HepG2 (cell line): ENCODE data around the gene BPIFB4. TPM values are rescaled to one million over a fixed set of nuclear protein-coding genes. Genes with fewer than 3 reads are reported as not detected.

ENCODE experiments used
- CCDC6 ChIP-seq: sonication (generic); formaldehyde crosslinking; IDR thresholded peaks from 2 replicates; pipeline ENCODE4 v1.8.1; 2022; ENCODE audit warnings: mild to moderate bottlenecking, missing genetic modification reagents, moderate library complexity
- CSRNP1 ChIP-seq: sonication (generic); formaldehyde crosslinking; IDR thresholded peaks from 2 replicates; pipeline ENCODE4 v1.8.1; 2023; ENCODE audit warnings: mild to moderate bottlenecking, missing genetic modification reagents
- EEA1 ChIP-seq: sonication (generic); formaldehyde crosslinking; IDR thresholded peaks from 2 replicates; pipeline ENCODE4 v1.5.1; 2020; ENCODE audit warnings: mild to moderate bottlenecking, missing genetic modification reagents, borderline replicate concordance
- ELF4 ChIP-seq: sonication (generic); formaldehyde crosslinking; IDR thresholded peaks from 2 replicates; pipeline ENCODE4 v1.5.0; 2020; ENCODE audit warnings: missing genetic modification reagents, mild to moderate bottlenecking, moderate library complexity, borderline replicate concordance
- FOXA3 ChIP-seq: IDR thresholded peaks from 2 replicates; pipeline ENCODE4 v1.6.1; 2016; ENCODE audit warnings: missing genetic modification reagents, missing compliant biosample characterization
- GATAD1 ChIP-seq: IDR thresholded peaks from 2 replicates; pipeline ENCODE4 v1.6.1; 2016; ENCODE audit warnings: missing genetic modification reagents, missing compliant biosample characterization
- HBP1 ChIP-seq: IDR thresholded peaks from 2 replicates; pipeline ENCODE4 v1.6.1; 2016; ENCODE audit warnings: low read depth, control low read depth
- MED13 ChIP-seq: sonication (generic); formaldehyde crosslinking; IDR thresholded peaks from 2 replicates; pipeline ENCODE4 v1.5.0; 2020; ENCODE audit warnings: missing genetic modification reagents
- NCOR1 ChIP-seq: fragments of 200-600 bp; sonication (generic); IDR thresholded peaks from 2 replicates; pipeline ENCODE4 v1.7.0; 2017; ENCODE audit warnings: antibody characterized with exemption, low read length, borderline replicate concordance
- NPAS2 ChIP-seq: sonication (generic); formaldehyde crosslinking; IDR thresholded peaks from 2 replicates; pipeline ENCODE4 v1.8.0; 2022; ENCODE audit warnings: mild to moderate bottlenecking, missing genetic modification reagents, borderline replicate concordance
- PBX2 ChIP-seq: IDR thresholded peaks from 2 replicates; pipeline ENCODE4 v1.6.1; 2016; ENCODE audit warnings: control low read depth
- PRMT3 ChIP-seq: sonication (generic); formaldehyde crosslinking; IDR thresholded peaks from 2 replicates; pipeline ENCODE4 v1.8.1; 2022; ENCODE audit warnings: low read depth, mild to moderate bottlenecking, moderate library complexity, missing genetic modification reagents, borderline replicate concordance
- PRPF4 ChIP-seq: fragments of 200-400 bp; formaldehyde crosslinking; IDR thresholded peaks from 2 replicates; pipeline ENCODE4 v1.6.1; 2016; ENCODE audit warnings: low read length, low read depth; ENCODE audit not compliant: poor library complexity, severe bottlenecking
- RELA ChIP-seq: sonication (generic); formaldehyde crosslinking; IDR thresholded peaks from 2 replicates; pipeline ENCODE4 v1.4.0; 2020; ENCODE audit warnings: missing genetic modification reagents
- TMF1 ChIP-seq: sonication (generic); formaldehyde crosslinking; IDR thresholded peaks from 2 replicates; pipeline ENCODE4 v1.8.1; 2022; ENCODE audit warnings: low read depth, missing genetic modification reagents
- ZBTB42 ChIP-seq: sonication (generic); formaldehyde crosslinking; IDR thresholded peaks from 2 replicates; pipeline ENCODE4 v1.5.0; 2020; ENCODE audit warnings: mild to moderate bottlenecking, missing genetic modification reagents
- ZBTB8A ChIP-seq: sonication (generic); formaldehyde crosslinking; IDR thresholded peaks from 2 replicates; pipeline ENCODE4 v1.4.0; 2020; ENCODE audit warnings: mild to moderate bottlenecking, low read depth, missing genetic modification reagents, borderline replicate concordance
- ZNF143 ChIP-seq: sonication (generic); formaldehyde crosslinking; IDR thresholded peaks from 2 replicates; pipeline ENCODE4 v1.4.0; 2020; ENCODE audit warnings: missing genetic modification reagents
- ZNF256 ChIP-seq: sonication (generic); formaldehyde crosslinking; conservative IDR thresholded peaks from 2 replicates; pipeline ENCODE4 v1.4.0; 2020; ENCODE audit warnings: missing genetic modification reagents
- ZNF547 ChIP-seq: sonication (generic); formaldehyde crosslinking; IDR thresholded peaks from 2 replicates; pipeline ENCODE4 v1.5.1; 2020; ENCODE audit warnings: mild to moderate bottlenecking, missing genetic modification reagents
- ZNF615 ChIP-seq: sonication (generic); formaldehyde crosslinking; IDR thresholded peaks from 2 replicates; pipeline ENCODE4 v1.5.0; 2020; ENCODE audit warnings: mild to moderate bottlenecking, missing genetic modification reagents, borderline replicate concordance
- ZNF768 ChIP-seq: sonication (generic); formaldehyde crosslinking; IDR thresholded peaks from 2 replicates; pipeline ENCODE4 v1.4.0; 2020; ENCODE audit warnings: missing genetic modification reagents
- ZNF781 ChIP-seq: sonication (generic); formaldehyde crosslinking; IDR thresholded peaks from 2 replicates; pipeline ENCODE4 v1.5.1; 2020; ENCODE audit warnings: borderline replicate concordance, mild to moderate bottlenecking, missing genetic modification reagents; ENCODE audit errors: not compliant biosample characterization
- polyA plus RNA-seq, 8 experiments: library from polyadenylated mRNA; depleted of rRNA in 3 of 8; stranded (reverse) in 7 of 8; unstranded in 1 of 8; fragments of >200 nt; fragmentation: Illumina TruSeq in 4 of 8; extraction: Trizol in 4 of 8; gene quantifications; 2 replicates each; pipeline versions ENCODE4 v1.2.1 to v1.2.3, GENCODE V29; 2011 to 2016; ENCODE audit warnings: low read depth in 4 of 8, missing spikeins in 1 of 8, mixed read lengths in 1 of 8; ENCODE audit not compliant: insufficient read depth in 1 of 8
- total RNA-seq, 5 experiments: library from RNA; depleted of rRNA; stranded (reverse); fragments of >200 nt; fragmentation: Illumina TruSeq; extraction: Trizol; gene quantifications; 2 replicates each; pipeline ENCODE4 v1.2.3, GENCODE V29; 2016; ENCODE audit warnings: low read depth in 1 of 5

The BPIFB4 gene
- total and polyA plus RNA-seq, 2 of the 13 experiments (the other 11 are each of a cell fraction or from before 2014, with no cell fraction given): 0.09 TPM; not detected in 1

- TF ChIP-seq ZNF615 (no peak), PBX2 (CRISPR knock-in tag) (peak; percentile 80), ZBTB42 (no peak), EEA1 (CRISPR knock-in tag) (no peak), NPAS2 (CRISPR knock-in tag) (no peak), ZNF768 (CRISPR knock-in tag) (no peak), ELF4 (CRISPR knock-in tag) (no peak), HBP1 (CRISPR knock-in tag) (no peak), MED13 (CRISPR knock-in tag) (no peak), PRPF4 (no peak), RELA (CRISPR knock-in tag) (no peak), ZNF547 (peak; percentile 49), NCOR1 (0 out of 2 replicates have a peak, but pooled peaks have one; percentile 59), ZNF143 (CRISPR knock-in tag) (no peak), GATAD1 (CRISPR knock-in tag) (no peak; the same call in 1 of the 2 replicates), FOXA3 (CRISPR knock-in tag) (peak; percentile 67; the same call in 1 of the 2 replicates), ZBTB8A (no peak), ZNF781 (no peak), ZNF256 (no peak), CCDC6 (CRISPR knock-in tag) (no peak), CSRNP1 (CRISPR knock-in tag) (no peak), PRMT3 (CRISPR knock-in tag) (no peak), TMF1 (no peak)
Observed at GRCh38 chr20:33042983-33043730, 36.3 kb upstream of the BPIFB4 start (continued).
